Mucosa of gallbladder (tissue), 1 donor: Measurements from ENCODE around the gene TBCD. TPM values are rescaled to one million over a fixed set of nuclear protein-coding genes. Genes with fewer than 3 reads are reported as not detected.

ENCODE experiments used
- DNase-seq: peaks from one replicate; pipeline ENCODE4 v3.0.0-alpha.2; 2020; ENCODE audit warnings: low spot score
- total RNA-seq: library from RNA; stranded (reverse); gene quantifications from one replicate; pipeline ENCODE4 v1.2.1, GENCODE V29; 2021
- donor health status: DM: no; HTN: no; CAD: no.

TBCD gene
- total RNA-seq, 1 donor from 2014 or later: 96.5 TPM

DNA sequence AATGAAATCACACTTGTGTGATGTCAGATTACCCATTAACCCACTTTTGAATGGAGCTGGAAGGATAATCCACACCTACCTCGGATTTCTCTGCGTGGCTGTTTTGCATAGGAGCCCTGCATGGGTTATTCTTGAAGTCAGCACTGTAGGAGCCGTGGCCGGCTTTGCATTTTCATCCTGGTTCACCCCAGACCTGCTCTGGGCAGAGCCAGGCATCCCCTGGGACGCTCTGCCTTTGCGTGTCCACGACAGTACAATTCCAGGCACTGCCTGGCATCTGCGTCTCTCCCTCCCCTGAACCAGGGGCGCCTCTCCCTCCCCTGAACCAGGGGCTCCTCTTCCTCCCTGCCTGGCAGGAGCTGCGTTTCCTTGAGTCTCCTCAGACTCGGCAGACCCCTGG lies 117.7 kb downstream of the TBCD start:
- no peak for DNase-seq

DNA sequence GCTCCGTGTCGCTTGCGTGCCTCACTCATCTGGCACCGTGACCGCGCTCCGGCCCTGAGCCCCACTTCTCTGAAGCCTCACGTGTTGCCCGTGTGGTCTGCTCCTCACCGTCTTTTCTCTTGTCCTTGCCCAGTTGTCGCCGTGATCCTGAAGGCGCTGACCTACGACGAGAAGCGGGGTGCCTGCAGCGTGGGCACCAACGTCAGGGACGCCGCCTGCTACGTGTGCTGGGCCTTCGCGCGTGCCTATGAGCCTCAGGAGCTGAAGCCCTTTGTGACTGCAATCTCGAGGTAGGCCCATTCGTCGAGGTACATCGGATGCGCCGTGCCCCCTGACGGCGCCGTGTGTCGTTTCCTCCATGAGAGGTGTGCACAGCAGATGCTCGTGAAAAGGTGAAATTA lies 118.2 kb downstream of the TBCD start:
- no peak for DNase-seq

DNA sequence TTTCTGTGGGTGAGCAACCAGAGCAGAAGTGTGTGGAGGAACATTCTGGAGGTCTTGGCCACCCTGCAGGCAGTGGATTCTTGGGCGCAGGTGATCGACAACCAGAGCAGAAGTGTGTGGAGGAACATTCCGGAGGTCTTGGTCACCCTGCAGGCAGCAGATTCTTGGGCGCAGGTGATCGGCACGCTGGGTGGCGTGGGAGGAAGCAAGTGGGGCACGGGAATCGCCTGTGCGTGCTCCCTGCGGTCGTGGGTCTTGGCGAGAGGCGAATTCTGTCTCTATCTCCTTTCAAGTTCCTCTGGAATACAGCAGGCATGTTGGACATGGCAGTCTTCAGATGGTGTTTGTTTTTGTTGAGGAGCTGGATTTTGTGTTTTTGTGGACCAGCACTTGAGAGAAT lies 118.7 kb downstream of the TBCD start:
- no peak for DNase-seq

DNA sequence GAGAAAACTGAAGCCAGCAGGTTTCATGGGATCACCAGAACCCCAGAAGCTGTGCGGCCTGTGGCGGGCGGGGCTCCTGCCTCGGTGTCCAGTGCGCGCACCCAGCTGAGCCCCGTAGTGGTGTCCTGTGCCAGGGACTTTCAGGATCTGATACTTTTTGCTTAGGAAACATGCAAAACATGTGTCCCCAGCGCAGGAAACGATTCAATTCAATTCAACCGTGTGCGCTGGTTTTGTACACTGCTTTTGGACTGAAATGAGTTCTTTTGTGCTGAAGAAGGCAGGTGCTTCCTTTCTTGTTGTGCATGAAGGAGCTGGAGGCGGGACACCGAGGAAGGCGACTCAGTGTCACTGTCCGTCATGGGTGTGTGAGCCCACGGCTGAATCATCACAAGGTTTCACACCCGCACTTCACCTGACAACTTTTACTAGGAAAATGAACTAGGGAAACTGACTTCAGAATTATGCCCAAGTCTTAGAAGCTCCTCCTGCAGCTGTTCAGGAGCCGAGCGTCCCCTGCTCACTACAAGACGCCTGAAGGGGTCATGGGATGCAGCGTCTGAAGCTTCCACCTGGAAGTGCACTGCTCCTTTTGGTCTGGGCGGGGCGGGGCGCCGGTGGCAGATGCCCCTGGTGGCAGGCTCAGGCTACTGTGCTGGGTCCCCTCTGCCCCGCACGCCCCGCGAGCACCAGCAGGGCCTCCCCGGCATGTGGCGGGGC lies 119.4 kb downstream of the TBCD start:
- no peak for DNase-seq

DNA sequence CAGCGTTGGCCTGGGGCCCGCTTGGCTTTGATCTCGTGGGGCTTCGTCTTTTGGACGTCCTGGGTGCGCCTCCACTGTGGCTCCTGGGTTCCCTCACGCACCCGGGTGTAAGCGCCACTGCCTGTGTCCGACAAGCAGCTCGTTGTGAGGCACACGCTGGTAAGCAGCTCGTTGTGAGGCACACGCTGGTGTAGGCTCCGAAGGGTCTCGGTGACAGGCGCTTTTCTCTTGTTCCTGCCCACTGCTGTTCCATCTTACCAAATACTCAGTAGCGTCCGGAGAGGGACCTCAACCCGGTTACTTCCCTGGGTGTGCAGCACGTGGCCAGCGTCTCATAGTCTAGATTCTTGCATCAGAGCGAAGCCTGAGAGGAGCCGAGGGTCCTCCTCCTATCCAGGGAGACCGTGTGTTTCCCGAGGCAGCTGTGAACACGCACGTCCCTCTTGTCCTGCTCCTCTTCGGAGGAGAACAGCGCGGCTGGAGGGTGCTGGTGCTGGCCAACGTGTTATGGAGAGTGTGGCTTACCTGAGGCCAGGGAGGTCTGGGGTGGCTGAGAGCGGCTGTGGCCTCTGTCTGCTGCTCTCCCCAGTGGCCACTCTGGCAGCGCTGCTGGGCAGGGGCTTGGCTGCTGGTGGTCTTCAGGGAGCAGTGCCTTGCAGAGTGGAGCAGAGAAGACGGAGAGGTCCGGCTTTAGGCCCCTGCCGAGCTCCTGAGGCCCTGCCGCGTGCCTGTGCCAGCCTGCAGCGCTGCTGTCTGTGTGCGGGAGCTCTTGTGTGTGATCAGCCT lies 120.1 kb downstream of the TBCD start:
- no peak for DNase-seq

DNA sequence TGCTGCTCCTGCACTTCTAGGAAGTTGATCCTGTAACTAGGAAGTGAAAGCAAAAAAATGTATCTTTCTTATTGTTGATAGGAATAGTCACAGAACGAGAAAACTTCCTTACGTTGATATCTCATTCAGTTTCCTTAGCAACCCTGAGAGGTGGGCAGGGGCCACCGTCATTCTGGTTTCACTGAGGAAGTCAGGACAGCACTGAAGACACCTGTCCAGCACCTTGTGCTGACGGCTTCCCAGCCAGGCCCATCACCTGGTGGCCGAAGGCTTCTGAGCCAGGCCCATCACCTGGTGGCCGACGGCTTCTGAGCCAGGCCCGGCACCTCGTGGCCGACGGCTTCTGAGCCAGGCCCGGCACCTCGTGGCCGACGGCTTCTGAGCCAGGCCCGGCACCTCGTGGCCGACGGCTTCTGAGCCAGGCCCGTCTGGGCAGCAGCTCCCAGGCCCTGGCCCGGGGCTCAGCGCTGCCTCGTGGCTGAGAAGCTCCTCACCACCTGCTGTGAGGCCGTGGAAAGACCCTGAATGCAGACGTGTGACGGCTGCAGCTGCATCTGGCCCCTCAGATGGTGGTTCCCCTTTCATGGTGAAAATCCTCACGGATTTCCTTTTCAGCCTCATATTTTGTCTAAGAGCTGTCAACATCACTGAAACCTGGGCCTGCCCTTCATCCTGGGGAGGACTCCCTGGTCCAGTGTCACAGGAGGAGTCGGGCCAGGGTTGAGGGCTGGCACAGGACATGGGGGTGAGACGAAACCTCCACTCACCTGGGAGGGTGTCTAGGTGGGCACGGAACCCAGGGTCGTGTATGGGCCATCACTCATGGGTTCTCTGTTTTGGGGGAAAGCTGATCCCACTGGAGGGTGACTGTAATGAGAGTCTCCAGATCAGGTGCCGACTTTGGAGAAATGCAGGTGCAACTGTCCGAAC lies 121.0 kb downstream of the TBCD start:
- no peak for DNase-seq

DNA sequence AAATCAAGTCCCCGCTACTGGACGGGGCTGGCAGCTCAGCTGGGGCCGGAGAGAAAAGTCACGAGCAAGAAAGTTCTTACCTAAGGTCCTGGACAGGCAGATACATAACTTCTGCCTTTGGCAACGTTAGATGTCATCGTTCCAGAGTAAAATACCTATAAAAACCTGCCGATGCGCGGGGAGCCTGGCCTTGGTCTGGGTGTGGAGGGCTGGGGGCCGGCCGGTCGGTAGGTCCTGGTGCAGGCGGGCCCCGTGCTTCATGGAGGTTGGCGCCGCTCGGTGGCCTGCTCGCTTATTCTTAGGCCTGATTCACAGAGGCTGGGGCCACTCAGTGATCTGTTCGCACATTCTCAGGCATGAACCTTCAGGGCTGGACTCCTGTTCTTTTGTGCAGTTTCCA lies 121.7 kb downstream of the TBCD start:
- no peak for DNase-seq

DNA sequence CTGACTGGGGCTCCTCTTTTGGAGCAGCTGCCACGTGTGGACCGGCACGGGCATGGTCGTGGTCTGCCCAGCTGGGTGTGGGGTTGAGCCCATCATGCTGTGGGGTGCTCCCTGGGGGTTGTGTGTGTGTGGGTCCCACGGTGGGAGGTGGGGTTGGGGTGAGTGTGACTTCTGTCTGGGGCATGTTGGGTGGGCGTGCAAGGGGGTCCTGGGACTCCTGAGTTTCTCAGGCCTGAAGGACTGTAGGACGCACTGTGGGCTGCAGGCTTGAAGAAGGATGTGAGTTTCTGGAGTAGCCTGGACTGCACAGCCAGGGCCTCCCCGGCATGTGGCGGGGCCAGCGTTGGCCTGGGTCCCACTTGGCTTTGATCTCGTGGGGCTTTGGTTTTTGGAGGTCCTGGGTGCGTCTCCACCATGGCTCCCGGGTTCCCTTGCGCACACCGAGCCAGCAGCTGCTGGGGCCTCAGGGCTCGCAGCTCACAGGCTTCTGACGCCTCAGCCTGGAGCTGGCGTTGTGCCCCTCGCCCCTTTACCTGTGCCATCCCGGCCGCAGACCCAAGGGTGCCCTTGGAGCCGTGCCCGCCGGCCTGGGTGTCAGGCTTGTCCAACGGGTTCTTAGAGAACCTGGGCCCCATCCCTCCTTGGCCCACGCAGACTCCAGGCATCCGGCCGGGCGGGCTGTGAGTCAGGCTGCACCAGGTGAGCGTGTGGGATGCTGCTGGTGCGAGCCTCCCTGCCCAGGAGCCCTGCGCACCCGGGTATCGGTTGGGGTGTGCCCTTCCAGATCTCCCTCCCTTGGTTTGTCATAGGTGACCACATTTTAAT lies 122.4 kb downstream of the TBCD start:
- DNase-seq: no peak

DNA sequence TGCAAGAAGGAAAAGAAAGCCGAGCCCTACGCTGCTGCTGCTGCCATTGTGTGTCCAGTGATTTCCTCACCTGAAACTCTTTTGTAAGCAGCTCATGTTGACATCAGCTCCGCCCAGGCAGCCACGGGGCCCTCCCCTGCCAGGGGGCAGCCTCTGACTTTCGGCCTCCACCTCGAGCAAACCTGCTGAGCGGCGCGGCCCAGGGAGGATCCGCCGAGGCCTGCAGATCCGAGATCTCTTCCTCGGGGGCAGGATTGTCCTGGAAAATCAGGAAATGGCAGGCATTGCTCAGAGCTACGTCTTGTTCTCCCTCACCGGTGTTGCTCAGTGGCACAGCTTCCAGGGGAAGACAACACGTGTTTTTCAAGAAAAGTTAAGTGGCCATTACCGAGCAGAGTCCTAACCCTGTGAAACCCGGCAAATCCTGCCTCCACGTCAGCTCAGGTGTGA lies 123.6 kb downstream of the TBCD start:
- peak; percentile 59 for DNase-seq

DNA sequence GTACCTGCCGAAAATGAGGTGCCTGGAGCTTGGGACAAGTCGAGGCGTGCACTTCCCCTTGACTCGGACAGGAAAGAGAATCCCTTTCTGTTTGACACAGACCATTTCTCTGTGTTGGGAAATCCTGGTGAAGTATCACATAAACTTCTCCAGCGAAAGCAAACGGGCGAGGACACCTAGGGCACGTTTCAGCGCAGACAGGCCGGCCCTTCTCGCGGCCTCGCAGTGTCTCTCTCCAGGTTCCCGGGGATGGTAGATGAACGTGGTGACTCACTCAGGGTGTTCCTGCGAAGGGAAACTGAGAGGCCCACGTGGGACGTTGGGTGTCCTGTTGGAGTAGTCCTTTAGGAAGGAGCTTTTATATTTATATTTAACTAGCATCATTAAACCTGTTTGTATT lies 124.3 kb downstream of the TBCD start:
- no peak for DNase-seq

DNA sequence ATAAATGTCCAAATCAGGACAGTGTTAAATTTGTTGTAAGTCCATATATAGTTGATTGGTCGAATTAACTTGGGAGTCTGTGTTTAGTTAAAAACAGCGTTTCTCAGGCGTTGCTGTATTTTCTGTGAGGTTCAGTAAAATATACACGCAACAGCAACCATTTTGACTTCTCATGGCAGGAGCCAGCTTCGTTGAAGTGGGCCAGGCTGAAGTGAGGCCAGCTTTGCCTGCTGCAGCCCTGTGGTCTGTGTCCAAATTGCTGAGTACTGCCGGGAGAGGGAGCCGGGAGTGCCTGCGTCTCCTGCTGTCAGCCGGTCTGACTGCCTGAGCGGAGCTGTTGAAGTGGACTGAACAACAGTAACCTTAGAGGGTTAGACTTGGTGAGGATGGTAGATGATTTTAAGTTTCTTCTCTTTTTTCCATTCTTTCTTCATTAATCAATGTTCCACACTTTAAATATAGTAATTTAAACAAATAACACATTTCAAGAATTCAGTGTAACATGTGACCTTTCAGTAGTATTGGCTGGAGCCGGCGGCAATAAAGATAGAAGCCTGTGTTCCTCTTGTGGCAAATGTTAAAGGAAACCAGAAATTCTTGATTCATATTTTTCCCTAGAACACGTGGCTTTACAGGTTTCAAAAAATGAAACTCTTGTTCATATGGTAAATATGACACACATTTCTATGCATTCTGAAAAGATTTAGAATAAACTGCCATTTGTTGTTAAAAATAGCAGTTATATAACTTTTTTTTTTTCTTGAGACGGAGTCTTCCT lies 124.9 kb downstream of the TBCD start:
- peak; percentile 76 for DNase-seq

DNA sequence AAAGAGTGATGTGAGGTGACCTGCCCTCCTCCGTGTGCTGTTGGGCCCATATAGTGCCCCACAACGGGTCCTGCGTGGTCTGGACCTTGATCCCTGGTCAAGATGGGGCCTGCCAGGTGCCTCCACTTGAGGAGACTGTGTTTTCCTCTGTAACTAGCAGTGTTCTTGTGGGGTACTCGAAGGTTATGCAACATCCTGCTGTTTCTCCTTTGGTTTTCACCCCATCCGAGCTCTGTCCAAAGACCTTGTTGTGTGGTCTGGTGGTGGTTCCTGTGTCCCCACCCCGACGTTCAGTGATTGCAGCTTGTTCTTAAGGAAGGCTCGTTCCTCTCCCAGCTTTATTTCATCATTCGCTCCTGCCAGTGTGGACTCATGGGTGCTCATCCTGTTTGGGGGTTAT lies 126.7 kb downstream of the TBCD start:
- no peak for DNase-seq

DNA sequence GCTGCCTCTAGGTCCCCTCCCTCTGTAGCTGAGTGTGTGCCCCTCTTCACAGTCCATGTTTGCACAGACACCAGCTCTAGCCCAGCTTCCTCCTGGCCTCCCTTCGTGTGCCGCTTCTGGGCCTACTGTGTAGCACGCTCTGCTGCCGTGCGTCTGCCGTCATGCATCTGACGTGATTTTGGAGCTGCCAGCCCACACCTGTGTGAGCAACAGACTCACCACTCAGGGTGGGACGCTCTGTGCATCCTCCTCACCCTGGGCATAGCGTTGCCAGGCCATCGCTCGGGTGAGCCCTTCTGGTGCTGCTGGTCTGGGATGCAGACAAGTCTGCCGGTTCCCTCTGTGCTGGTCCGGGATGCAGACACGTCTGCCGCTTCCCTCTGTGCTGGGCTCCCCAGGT lies 127.4 kb downstream of the TBCD start:
- no peak for DNase-seq

DNA sequence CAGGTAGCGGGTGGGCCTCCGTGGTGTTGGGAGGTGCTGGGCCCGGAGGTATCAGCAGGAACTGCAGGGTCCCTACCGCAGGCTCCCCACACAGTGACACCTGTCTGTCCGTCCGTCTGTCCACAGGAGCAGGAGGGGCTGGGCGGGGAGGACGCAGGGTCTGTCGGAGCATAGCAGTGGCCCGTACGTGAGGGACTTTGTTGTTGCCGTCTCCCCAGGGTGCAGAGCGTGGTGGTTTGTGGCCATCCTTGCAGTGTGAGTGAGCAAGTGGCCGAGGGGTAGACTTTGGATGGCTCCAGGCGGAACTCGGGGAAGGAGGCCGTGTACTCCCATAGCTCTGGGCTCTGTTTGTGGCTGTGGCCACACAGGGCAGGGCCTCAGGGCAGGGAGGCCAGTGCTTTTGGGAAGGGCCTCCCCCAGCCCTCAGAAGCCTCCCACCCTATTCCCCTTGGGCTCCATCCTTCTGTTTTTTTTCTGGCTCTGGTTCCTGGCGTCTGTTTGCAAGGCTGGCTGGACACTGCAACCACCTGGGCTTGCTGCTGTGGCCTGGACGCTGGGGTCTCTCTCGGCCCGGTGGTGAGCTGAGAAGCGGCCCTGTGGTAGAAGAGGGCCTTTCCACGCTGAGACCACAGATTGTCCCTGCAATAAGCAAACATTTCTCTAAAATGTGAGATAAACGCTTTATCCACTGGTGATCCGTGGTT lies 128.9 kb downstream of the TBCD start:
- no peak for DNase-seq

DNA sequence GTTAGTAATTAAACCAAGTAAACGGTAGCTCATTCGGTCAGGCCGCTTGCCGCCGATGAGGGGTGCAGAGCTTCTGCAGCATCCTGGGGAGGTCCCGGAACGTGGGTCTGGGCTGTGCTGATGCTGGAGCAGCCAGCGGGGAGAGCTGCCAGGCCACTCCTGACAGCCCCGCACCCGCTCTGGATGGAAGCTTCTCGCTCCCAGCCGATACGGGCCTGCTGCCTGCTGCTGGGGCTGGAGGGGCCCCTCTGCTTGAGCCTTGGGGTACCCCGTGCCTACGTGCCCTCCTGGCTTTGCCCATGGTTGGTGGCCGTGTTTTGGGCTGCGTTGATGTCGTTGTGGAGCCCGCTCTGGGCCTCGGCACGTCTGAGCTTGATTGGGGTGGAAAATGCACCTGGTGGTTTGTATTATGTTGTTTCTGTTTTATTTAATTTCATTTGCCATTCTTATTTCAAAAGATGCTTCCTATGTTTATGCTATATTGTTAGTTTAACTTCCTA lies 129.5 kb downstream of the TBCD start:
- DNase-seq: no peak

DNA sequence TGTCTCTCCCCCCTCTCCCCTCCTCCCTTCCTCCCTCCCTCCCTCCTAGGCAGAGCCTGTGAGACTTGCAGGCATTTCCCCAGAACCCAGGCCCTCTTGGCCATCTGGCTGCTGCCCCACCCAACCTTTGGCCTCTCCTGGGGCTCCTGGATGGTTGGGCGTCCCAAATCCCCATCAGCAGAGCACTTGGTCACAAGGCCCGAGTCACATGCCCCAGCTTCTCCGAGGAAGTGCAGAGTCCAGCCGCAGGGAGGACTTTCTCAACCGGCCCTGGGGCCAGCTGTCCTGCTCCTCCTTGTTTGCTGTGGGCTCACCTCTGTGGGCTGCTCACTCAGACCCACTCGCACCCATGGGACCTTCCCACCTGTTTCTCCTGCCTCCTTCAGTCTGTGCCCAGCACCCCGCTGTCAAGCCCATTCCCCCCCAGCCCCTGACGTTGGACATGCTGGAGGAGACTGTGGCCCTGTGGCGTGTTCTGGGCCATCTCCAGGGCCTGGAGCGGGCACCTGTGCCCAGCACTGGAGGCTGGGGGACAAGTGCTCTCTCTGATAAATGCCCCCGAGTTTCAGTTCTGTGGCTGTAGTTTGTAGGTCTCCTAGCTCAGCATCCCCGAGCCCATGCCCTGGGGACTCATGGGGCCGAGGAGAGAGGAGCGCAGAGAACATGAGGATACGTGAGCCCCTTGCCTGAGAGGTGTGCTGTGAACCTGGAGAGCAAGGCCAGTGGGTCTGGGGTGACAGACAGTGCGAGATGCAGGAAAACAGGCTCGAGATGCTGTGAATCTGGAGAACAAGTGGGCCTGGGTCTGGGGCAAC lies 130.2 kb downstream of the TBCD start:
- DNase-seq: peak; percentile 82

DNA sequence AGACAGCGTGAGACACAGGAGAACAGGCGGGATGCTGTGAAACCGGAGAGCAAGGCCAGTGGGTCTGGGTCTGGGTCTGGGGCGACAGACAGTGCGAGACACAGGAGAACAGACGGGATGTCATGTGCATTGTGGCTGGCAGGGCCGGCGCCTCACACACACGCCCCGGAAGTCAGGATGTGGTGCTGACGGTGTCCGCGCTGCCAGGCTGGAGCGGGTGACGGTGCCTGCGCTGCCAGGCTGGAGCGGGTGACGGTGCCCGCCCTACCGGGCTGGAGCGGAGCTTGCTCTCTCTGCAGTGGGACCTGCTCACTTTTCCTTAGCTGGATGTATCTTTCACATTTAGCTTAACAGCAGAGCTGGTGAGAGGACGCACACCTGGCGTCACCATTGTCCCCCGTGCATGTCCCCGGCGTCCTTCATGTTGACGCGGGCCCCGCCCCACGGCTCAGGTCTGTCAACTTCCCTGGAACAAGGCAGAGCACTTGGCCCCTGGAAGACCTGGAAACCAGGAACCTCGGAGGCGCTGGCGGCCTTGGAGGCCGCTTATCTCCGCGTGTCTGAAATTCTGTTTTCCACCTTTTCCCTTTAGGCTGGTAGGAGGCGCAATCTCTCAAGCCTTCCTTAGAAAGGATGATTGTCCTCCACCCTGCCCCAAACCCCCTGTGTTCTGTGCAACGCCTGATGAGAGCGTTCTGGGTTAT lies 131.0 kb downstream of the TBCD start:
- peak; percentile 77 for DNase-seq

DNA sequence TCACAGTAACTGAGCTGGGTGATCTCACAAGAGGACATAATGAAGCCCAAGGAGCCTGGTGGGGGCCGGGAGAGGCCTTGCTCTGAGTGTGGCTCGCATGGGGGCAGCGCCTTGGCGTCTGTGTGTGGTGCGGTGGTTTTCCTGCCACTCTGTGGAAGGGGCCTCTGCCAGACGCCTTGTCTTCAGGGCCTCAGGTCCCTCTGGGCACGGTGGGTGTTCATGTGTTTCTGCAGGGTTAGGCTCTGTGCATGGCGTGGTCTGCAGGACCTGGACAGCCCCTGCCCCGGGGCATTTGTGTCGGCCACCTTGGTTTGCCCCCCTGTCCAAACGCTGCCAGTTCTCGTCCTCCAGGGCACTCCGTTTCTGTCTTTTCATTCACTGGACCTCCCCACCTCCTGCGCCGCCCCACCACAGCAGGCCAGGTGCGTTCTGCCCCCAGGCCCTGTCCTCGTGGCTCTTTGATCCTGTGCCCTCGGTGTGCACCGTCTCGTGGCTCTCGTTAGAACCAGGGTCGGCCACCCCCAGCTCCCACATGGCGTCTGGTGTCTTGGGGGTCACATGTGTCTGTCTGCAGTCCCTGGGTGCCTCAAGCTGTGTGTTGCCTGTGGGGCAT lies 131.7 kb downstream of the TBCD start:
- no peak for DNase-seq
